ENCODE results near the gene SAMD7.

Gene SAMD7

GRCh38 chr3:169911272-169911671, at the start of gene SAMD7:
Gene SAMD7, plus strand, starts transcription at chr3:169911572. Its CDS starts 7,927 bp downstream, at chr3:169919499.
- H3K4me3 ChIP-seq (ENCODE audit: low read depth, low read length) = no peak within 1 kb of the TSS
- no peak for TF ChIP-seq CTCF (IDR thresholded peaks at IDR 0.05; ENCODE audit: low read depth, low read length)

DNA sequence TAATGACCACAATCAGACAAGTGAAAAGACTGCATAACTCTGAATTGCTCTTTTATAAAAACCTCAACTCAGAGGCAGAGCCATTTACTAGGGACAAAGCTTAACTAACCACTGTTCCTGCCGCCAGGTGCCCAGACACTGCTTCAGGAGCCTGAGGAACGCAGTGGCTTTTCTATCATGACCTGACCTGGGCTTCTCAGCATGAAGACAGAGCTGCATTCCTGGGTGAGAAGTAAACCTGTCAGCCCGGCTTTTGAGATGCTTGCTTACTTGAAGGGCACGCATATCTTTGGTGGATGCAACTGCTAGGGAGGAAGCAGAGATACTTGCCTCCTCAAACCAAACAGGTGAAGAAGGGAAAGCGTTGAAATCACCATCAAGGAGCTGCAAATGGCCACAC, 49.5 kb upstream of the SAMD7 start:
- H3K4me3 ChIP-seq (ENCODE audit: low read depth, low read length) = no peak overlapping the region
- no peak for TF ChIP-seq CTCF (IDR thresholded peaks at IDR 0.05; ENCODE audit: low read depth, low read length)

- H3K4me3 ChIP-seq (ENCODE audit: low read depth, low read length) = no peak overlapping the region
- peak; percentile 86 for TF ChIP-seq CTCF (IDR thresholded peaks at IDR 0.05; ENCODE audit: low read depth, low read length)
Measured at GRCh38 chr3:169863458-169863899, 47.9 kb upstream of the SAMD7 start.

- H3K4me3 ChIP-seq (ENCODE audit: low read depth, low read length) = no peak overlapping the region
- no peak for TF ChIP-seq CTCF (IDR thresholded peaks at IDR 0.05; ENCODE audit: low read depth, low read length)
Measured at GRCh38 chr3:169864270-169864669, 47.1 kb upstream of the SAMD7 start.

DNA sequence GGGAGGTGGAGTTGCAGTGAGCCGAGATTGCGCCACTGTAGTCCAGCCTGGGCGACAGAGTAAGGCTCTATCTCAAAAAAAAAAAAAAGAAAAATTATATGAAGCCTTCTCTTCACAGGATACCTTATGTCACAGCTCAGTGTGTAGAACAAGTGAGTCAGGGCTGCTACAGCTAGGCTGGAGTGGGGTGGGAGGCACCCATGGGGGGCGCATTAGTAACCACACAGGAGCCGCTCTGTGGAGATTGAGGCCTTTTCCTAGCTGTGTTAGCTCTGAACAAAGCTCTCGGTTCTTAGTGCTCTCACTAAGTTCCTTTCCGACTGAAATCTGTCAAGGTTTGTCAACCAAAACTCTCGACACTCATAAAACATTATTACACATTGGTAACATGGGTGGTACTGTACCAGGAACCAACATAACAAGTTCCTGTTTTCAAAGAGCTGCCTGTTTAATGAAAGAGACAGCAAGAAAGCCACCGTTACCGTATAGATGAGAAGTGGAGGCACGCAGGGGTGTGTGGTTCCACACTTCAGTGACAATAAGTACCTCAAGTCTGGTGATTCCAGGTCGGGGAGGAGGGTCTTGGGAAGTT, 46.1 kb upstream of the SAMD7 start:
- H3K4me3 ChIP-seq (ENCODE audit: low read depth, low read length) = no peak overlapping the region
- TF ChIP-seq CTCF (IDR thresholded peaks at IDR 0.05; ENCODE audit: low read depth, low read length) = no peak

GRCh38 chr3:169867584-169868210, 43.7 kb upstream of the SAMD7 start:
- TF ChIP-seq CTCF (IDR thresholded peaks at IDR 0.05; ENCODE audit: low read depth, low read length) = no peak
- H3K4me3 ChIP-seq (ENCODE audit: low read depth, low read length) = no peak overlapping the region

- no peak for TF ChIP-seq CTCF (IDR thresholded peaks at IDR 0.05; ENCODE audit: low read depth, low read length)
- no peak overlapping the region for H3K4me3 ChIP-seq (ENCODE audit: low read depth, low read length)
Measured at GRCh38 chr3:169868369-169868768, 43.0 kb upstream of the SAMD7 start.

All from WI38 (cell line).